Measurements from ENCODE around the gene FMN1. TPM values are rescaled to one million over a fixed set of nuclear protein-coding genes. Genes with fewer than 3 reads are reported as not detected.

The FMN1 gene
- total and polyA plus RNA-seq, 8 donors, result 1.9 to 10.2 (median 3.0) TPM

DNA sequence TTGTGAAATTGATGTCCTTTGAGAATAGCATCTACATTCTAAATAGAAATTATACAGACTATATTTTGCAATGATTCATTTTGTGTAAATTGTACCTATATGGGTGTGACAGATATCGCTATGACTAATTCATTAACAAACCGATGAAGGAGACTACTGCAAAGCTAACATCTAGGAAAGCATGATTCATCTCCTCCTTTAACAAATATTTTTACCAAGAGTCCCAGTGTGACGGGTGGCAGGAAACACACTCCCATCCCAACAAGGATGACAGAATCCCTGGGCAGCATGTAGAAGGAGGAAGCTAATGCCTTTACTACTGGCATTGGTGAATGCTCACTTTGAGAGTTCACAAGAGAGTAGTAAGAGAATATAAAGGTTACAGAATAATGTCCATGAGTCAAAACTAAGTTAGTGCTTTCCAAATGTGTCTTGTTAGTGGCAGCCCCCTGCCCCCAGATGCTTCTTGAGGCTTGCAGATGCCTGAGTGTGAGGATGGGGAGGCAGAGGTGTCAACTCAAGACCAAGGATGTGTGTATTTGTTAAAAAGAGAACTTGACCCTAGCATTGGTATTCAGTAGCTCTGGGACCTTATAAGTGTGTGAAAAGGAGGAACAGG is 180.6 kb downstream of the FMN1 start:
- peak in 2 of 4 donors; percentile 58 to 64 for ATAC-seq
- Histone ChIP-seq H3K4me1 (no peaks in the 10 kb centered on the region), H3K36me3 (no peaks in the 10 kb centered on the region), H3K27me3 (no peaks in the 10 kb centered on the region), H3K9me3 (no peaks in the 10 kb centered on the region), H3K27ac (no peak overlapping the region), H3K4me3 (no peak overlapping the region)
- intact Hi-C loops (cut with DNase I), result loop anchor here in 1 of 3 donors (10.0 kb wide), 1 partner anchor 121 kb away; no protein-coding TSS in a partner anchor
- FAIRE-seq, result no peak
- DNase-seq, result no peak
- WGBS, 2 donors, result 65 to 71% methylated on average over 3 of the region's 3 CpGs
- TF ChIP-seq, protein P1, sequence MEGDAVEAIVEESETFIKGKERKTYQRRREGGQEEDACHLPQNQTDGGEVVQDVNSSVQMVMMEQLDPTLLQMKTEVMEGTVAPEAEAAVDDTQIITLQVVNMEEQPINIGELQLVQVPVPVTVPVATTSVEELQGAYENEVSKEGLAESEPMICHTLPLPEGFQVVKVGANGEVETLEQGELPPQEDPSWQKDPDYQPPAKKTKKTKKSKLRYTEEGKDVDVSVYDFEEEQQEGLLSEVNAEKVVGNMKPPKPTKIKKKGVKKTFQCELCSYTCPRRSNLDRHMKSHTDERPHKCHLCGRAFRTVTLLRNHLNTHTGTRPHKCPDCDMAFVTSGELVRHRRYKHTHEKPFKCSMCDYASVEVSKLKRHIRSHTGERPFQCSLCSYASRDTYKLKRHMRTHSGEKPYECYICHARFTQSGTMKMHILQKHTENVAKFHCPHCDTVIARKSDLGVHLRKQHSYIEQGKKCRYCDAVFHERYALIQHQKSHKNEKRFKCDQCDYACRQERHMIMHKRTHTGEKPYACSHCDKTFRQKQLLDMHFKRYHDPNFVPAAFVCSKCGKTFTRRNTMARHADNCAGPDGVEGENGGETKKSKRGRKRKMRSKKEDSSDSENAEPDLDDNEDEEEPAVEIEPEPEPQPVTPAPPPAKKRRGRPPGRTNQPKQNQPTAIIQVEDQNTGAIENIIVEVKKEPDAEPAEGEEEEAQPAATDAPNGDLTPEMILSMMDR (IDR thresholded peaks at IDR 0.05), result no peak

DNA sequence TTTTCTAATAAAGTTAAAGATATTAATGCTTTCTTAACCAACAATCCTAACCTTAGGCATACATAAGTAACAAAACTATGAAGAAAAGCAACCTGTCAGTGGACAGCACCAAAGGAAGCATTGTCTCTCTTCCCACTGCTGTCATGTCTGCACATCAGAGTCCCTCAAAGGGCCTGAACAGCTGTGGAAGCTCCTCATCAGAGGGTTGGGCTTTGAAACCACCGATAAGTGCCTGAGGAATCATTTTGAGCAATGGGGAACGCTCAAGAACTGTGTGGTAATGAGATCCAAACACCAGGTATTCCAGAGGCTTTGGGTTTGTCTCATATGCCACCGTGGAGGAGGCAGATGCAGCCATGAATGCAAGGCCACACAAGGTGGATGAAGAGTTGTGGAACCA is 182.5 kb downstream of the FMN1 start:
- FAIRE-seq (no peak), DNase-seq (no peak), ATAC-seq (no peak)
- no peak overlapping the region for H3K4me3 ChIP-seq
- H3K27ac ChIP-seq, result no peak overlapping the region
- H3K36me3 ChIP-seq, result no peaks in the 10 kb centered on the region
- no peaks in the 10 kb centered on the region for H3K9me3 ChIP-seq
- 69 to 80% methylated on average over 3 of the region's 3 CpGs for WGBS, 2 donors
- no peaks in the 10 kb centered on the region for H3K27me3 ChIP-seq
- intact Hi-C loops (cut with DNase I), result loop anchor here in 1 of 3 donors (10.0 kb wide), 1 partner anchor 123 kb away; no protein-coding TSS in a partner anchor
- TF ChIP-seq, protein P1 (IDR thresholded peaks at IDR 0.05), result no peak
- no peaks in the 10 kb centered on the region for H3K4me1 ChIP-seq

DNA sequence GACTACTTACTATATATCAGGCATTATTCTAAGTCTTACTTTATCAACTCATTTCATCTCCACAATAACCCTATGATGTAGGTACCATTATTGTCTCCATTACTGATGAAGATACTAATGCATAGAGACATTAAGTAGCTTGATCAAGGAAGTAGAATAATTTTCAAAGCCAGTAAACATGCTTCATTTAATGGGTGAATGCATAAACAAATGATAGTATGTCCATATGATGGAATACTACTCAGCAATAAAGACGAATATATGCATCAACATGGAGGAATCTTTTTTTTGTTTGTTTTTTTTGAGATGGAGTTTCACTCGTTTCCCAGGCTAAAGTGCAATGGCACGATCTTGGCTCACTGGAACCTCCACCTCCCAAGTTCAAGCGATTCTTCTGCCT is 184.9 kb downstream of the FMN1 start:
- FAIRE-seq (no peak), ATAC-seq (no peak), DNase-seq (no peak)
- H3K36me3 ChIP-seq, result no peaks in the 10 kb centered on the region
- no peaks in the 10 kb centered on the region for H3K27me3 ChIP-seq
- H3K4me1 ChIP-seq, result no peaks in the 10 kb centered on the region
- TF ChIP-seq, protein P1 (IDR thresholded peaks at IDR 0.05), result no peak
- WGBS, 2 donors, result 77 to 88% methylated on average over 4 of the region's 4 CpGs
- H3K9me3 ChIP-seq, result no peaks in the 10 kb centered on the region
- no peak overlapping the region for H3K4me3 ChIP-seq
- intact Hi-C loops (cut with DNase I), result loop anchor here in 1 of 3 donors (10.0 kb wide), 1 partner anchor 125 kb away; no protein-coding TSS in a partner anchor
- H3K27ac ChIP-seq, result no peak overlapping the region

DNA sequence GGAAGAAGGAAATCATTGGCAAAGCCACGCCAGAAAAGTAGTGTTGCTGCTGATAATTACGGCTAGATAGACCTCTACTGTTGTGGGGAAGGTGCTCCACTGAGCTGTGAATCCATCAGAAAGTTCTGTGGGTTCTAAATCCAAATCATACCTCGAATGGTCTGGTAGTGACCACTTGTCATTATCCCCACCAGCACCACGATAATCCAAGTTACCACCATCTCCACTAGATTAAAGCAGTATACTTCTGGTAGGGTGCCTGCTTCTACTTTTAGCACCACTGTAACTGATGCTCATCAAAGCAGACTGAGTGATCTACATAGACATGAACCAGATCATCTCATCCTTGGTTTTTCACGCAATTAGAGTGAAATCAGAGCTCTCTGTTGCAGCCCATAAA is 185.5 kb downstream of the FMN1 start:
- Histone ChIP-seq H3K4me3 (no peak overlapping the region), H3K9me3 (no peaks in the 10 kb centered on the region), H3K36me3 (no peaks in the 10 kb centered on the region), H3K27me3 (no peaks in the 10 kb centered on the region), H3K4me1 (no peaks in the 10 kb centered on the region), H3K27ac (no peak overlapping the region)
- FAIRE-seq (no peak), ATAC-seq (no peak), DNase-seq (no peak)
- TF ChIP-seq, protein P1 (IDR thresholded peaks at IDR 0.05), result no peak
- WGBS, 2 donors, result 69 to 78% methylated on average over 5 of the region's 5 CpGs
- intact Hi-C loops (cut with DNase I), result no loop called here

DNA sequence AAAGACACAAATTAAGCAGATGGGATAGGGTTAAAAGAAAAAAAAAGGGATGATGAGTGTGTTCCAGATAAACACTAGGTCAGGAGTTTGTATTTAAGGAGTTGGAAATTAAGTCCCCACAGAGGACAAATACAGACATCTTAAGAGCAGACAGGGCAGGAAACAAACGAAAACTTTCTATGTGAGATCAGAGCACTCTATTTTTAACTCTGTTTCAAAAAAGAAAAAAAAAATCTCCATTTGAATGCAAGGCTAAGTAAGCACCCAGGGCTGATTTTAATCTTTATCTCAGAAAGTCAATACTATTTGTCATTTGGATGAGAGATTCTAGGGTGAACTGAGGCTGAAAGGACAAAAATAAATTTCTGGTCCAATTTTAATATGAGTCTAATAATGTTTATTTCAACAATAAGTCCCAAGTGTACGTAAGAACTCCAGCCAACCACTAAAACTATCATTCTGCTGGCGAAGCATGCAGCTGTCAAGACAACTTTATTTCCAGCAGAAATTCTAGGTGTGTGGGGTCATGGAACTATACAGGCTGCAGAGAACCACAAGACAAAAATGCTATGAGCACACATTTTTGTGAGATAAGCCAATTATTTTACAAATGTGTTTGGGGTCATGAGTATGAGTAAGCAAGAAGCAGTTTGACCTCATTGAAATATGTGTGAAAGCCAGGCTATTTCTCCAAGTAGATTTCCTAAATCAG is 186.1 kb downstream of the FMN1 start:
- WGBS, 2 donors, result 34 to 35% methylated on average over 3 of the region's 3 CpGs
- Histone ChIP-seq H3K4me1 (no peaks in the 10 kb centered on the region), H3K9me3 (no peaks in the 10 kb centered on the region), H3K36me3 (no peaks in the 10 kb centered on the region), H3K27ac (no peak overlapping the region), H3K27me3 (no peaks in the 10 kb centered on the region), H3K4me3 (no peak overlapping the region)
- DNase-seq (no peak), ATAC-seq (peak in 3 of 4 donors; percentile 44 to 72 (median 55)), FAIRE-seq (peak; percentile 13)
- intact Hi-C loops (cut with DNase I), result no loop called here
- TF ChIP-seq, protein P1 (IDR thresholded peaks at IDR 0.05), result no peak
